ENCODE results near the gene OPN3. TPM values are rescaled to one million over a fixed set of nuclear protein-coding genes. Genes with fewer than 3 reads are reported as not detected.

Gene OPN3
- total and polyA plus RNA-seq, 4 donors, result 11.3 to 19.1 (median 15.5) TPM

DNA sequence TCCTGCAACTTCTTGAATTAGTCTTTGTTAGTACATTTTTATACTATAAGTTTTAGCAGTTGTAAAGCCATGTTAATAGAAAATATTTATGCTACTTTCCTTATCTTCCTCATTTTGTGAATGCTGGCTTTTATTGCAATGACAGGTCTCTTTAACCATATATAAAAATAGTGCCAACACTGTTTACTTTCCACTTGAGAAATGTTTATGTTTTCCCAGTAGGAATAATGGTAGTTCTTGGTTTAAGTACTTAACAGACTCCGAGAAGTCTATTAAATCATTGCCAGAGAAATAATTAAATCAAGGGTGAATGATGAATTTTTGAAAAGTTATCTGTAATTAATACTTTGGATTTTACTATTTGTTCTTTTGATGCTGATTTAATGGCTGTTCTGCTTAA lies 9.7 kb downstream of the OPN3 start:
- H3K4me1 ChIP-seq (ENCODE audit: control insufficient read depth in 4 of 4, insufficient read depth in 4 of 4, low read length in 3 of 4), result peaks cover 0 to 17% (median 3%) of the 10 kb centered on the region in 4 donors
- no peaks in the 10 kb centered on the region for H3K27me3 ChIP-seq (ENCODE audit: control insufficient read depth in 4 of 4, insufficient read depth in 4 of 4, low read length in 3 of 4)
- H3K27ac ChIP-seq (ENCODE audit: low read depth in 1 of 2, low read length in 2 of 2), result no peak overlapping the region
- TF ChIP-seq NR2F2 (IDR thresholded peaks at IDR 0.05), result no peak
- TF ChIP-seq, protein P1, sequence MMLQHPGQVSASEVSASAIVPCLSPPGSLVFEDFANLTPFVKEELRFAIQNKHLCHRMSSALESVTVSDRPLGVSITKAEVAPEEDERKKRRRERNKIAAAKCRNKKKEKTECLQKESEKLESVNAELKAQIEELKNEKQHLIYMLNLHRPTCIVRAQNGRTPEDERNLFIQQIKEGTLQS (IDR thresholded peaks at IDR 0.05), result no peak
- no peak for TF ChIP-seq SP1 (IDR thresholded peaks at IDR 0.05)
- TF ChIP-seq HNF4A (conservative IDR thresholded peaks at IDR 0.05), result no peak
- no peak for TF ChIP-seq EGR1 (IDR thresholded peaks at IDR 0.05; ENCODE audit: low read depth in 2 of 2)
- TF ChIP-seq FOXA2 (IDR thresholded peaks at IDR 0.05), result no peak
- TF ChIP-seq, protein P2, sequence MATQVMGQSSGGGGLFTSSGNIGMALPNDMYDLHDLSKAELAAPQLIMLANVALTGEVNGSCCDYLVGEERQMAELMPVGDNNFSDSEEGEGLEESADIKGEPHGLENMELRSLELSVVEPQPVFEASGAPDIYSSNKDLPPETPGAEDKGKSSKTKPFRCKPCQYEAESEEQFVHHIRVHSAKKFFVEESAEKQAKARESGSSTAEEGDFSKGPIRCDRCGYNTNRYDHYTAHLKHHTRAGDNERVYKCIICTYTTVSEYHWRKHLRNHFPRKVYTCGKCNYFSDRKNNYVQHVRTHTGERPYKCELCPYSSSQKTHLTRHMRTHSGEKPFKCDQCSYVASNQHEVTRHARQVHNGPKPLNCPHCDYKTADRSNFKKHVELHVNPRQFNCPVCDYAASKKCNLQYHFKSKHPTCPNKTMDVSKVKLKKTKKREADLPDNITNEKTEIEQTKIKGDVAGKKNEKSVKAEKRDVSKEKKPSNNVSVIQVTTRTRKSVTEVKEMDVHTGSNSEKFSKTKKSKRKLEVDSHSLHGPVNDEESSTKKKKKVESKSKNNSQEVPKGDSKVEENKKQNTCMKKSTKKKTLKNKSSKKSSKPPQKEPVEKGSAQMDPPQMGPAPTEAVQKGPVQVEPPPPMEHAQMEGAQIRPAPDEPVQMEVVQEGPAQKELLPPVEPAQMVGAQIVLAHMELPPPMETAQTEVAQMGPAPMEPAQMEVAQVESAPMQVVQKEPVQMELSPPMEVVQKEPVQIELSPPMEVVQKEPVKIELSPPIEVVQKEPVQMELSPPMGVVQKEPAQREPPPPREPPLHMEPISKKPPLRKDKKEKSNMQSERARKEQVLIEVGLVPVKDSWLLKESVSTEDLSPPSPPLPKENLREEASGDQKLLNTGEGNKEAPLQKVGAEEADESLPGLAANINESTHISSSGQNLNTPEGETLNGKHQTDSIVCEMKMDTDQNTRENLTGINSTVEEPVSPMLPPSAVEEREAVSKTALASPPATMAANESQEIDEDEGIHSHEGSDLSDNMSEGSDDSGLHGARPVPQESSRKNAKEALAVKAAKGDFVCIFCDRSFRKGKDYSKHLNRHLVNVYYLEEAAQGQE (IDR thresholded peaks at IDR 0.05), result no peak
- TF ChIP-seq, protein P3, sequence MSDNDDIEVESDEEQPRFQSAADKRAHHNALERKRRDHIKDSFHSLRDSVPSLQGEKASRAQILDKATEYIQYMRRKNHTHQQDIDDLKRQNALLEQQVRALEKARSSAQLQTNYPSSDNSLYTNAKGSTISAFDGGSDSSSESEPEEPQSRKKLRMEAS (IDR thresholded peaks at IDR 0.05), result no peak
- TF ChIP-seq, protein P4, sequence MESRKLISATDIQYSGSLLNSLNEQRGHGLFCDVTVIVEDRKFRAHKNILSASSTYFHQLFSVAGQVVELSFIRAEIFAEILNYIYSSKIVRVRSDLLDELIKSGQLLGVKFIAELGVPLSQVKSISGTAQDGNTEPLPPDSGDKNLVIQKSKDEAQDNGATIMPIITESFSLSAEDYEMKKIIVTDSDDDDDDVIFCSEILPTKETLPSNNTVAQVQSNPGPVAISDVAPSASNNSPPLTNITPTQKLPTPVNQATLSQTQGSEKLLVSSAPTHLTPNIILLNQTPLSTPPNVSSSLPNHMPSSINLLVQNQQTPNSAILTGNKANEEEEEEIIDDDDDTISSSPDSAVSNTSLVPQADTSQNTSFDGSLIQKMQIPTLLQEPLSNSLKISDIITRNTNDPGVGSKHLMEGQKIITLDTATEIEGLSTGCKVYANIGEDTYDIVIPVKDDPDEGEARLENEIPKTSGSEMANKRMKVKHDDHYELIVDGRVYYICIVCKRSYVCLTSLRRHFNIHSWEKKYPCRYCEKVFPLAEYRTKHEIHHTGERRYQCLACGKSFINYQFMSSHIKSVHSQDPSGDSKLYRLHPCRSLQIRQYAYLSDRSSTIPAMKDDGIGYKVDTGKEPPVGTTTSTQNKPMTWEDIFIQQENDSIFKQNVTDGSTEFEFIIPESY (IDR thresholded peaks at IDR 0.05), result no peak
- no peak for TF ChIP-seq RAD21 (IDR thresholded peaks at IDR 0.05)
- H3K4me3 ChIP-seq (ENCODE audit: low read depth in 1 of 3, low read length in 3 of 3), result no peak overlapping the region
- H3K9me3 ChIP-seq (ENCODE audit: control insufficient read depth in 4 of 4, low read length in 3 of 4), result no peaks in the 10 kb centered on the region
- WGBS, result 95% methylated on average over 1 of the region's 1 CpG
- H3K9ac ChIP-seq (ENCODE audit: low read depth in 1 of 2, low read length in 2 of 2), result no peak overlapping the region
- peaks cover 0 to 7% (median 2%) of the 10 kb centered on the region in 4 donors for H3K36me3 ChIP-seq (ENCODE audit: control insufficient read depth in 4 of 4, insufficient read depth in 3 of 4, low read depth in 1 of 4, low read length in 3 of 4)
- no peak for DNase-seq (ENCODE audit: low spot score)

DNA sequence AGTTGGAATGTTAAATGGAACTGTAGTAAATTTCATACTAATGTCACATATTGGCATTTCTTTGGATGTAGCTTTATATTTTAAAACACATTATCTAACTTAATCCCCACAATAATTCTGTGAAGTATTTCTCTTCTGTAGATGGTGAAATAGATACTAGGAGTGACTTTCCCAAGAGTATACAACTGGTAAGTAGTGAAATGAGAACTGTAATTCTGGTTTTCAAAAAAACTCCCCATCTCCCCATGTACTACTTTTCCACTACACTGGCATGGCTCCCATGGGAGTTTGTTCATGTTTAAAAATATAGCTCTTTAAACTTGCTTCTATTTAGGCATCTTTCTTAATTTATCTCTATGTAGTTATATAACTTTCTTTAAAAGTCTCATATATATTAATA lies 10.2 kb downstream of the OPN3 start:
- TF ChIP-seq NR2F2 (IDR thresholded peaks at IDR 0.05), result no peak
- TF ChIP-seq, protein P2 (IDR thresholded peaks at IDR 0.05), result no peak
- no peak for TF ChIP-seq TAF1 (conservative IDR thresholded peaks at IDR 0.05)
- TF ChIP-seq RXRA (IDR thresholded peaks at IDR 0.05), result no peak
- no peak for TF ChIP-seq FOXA2 (IDR thresholded peaks at IDR 0.05)
- TF ChIP-seq YY1 (IDR thresholded peaks at IDR 0.05), result no peak
- TF ChIP-seq EGR1 (IDR thresholded peaks at IDR 0.05; ENCODE audit: low read depth in 2 of 2), result no peak
- TF ChIP-seq, protein P5, sequence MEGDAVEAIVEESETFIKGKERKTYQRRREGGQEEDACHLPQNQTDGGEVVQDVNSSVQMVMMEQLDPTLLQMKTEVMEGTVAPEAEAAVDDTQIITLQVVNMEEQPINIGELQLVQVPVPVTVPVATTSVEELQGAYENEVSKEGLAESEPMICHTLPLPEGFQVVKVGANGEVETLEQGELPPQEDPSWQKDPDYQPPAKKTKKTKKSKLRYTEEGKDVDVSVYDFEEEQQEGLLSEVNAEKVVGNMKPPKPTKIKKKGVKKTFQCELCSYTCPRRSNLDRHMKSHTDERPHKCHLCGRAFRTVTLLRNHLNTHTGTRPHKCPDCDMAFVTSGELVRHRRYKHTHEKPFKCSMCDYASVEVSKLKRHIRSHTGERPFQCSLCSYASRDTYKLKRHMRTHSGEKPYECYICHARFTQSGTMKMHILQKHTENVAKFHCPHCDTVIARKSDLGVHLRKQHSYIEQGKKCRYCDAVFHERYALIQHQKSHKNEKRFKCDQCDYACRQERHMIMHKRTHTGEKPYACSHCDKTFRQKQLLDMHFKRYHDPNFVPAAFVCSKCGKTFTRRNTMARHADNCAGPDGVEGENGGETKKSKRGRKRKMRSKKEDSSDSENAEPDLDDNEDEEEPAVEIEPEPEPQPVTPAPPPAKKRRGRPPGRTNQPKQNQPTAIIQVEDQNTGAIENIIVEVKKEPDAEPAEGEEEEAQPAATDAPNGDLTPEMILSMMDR (IDR thresholded peaks at IDR 0.05; ENCODE audit: low read depth, low read length, missing input control), result no peak
- TF ChIP-seq, protein P4 (IDR thresholded peaks at IDR 0.05), result no peak
- TF ChIP-seq GABPA (IDR thresholded peaks at IDR 0.05 in 1 of 2, conservative IDR thresholded peaks at IDR 0.05 in 1 of 2), result no peak
- TF ChIP-seq RAD21 (IDR thresholded peaks at IDR 0.05), result no peak
- TF ChIP-seq, protein P3 (IDR thresholded peaks at IDR 0.05), result no peak
- no peak for TF ChIP-seq JUND (IDR thresholded peaks at IDR 0.05)
- Histone ChIP-seq H3K27me3 (ENCODE audit: control insufficient read depth in 4 of 4, insufficient read depth in 4 of 4, low read length in 3 of 4) (no peaks in the 10 kb centered on the region), H3K9me3 (ENCODE audit: control insufficient read depth in 4 of 4, low read length in 3 of 4) (no peaks in the 10 kb centered on the region), H3K36me3 (ENCODE audit: control insufficient read depth in 4 of 4, insufficient read depth in 3 of 4, low read depth in 1 of 4, low read length in 3 of 4) (peaks cover 0 to 6% (median 0%) of the 10 kb centered on the region in 4 donors), H3K27ac (ENCODE audit: low read depth in 1 of 2, low read length in 2 of 2) (no peak overlapping the region), H3K4me1 (ENCODE audit: control insufficient read depth in 4 of 4, insufficient read depth in 4 of 4, low read length in 3 of 4) (peaks cover 0 to 17% (median 3%) of the 10 kb centered on the region in 4 donors), H3K9ac (ENCODE audit: low read depth in 1 of 2, low read length in 2 of 2) (no peak overlapping the region), H3K4me3 (ENCODE audit: low read depth in 1 of 3, low read length in 3 of 3) (no peak overlapping the region)
- DNase-seq (ENCODE audit: low spot score), result no peak
